HG03378 (cell line): Measurements from ENCODE around the gene GPHN.

Experiments used
- ATAC-seq: cut with Tn5 transposase; IDR thresholded peaks from one replicate; pipeline ENCODE4 v1.9.1; 2021; ENCODE audit warnings: mild to moderate bottlenecking, moderate library complexity; ENCODE audit not compliant: unreplicated experiment

Gene GPHN

GRCh38 chr14:66507722-66508546 lies at the start of gene GPHN:
Gene GPHN (plus strand): TSS chr14:66508147.
- ATAC-seq = peak; percentile 81

DNA sequence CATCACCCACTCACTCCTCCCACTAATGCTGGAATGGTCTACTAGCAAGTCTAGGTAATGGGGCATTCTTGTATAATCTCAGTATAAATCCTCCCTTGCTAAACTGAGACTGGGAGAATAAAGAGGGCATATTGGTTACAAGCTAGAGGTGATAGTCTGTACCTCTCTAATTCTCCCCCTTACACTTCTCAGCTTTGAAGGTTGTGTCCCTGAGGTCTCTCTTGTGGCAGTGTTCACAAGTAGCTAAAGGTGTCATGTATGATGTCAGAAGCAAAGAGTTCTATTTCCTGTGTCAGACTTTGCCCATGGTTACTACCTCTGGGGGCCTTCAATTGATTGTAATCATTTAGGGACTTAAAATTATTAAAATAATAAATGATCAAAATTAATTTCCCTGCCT lies 48.3 kb upstream of the GPHN start:
- no peak for ATAC-seq

DNA sequence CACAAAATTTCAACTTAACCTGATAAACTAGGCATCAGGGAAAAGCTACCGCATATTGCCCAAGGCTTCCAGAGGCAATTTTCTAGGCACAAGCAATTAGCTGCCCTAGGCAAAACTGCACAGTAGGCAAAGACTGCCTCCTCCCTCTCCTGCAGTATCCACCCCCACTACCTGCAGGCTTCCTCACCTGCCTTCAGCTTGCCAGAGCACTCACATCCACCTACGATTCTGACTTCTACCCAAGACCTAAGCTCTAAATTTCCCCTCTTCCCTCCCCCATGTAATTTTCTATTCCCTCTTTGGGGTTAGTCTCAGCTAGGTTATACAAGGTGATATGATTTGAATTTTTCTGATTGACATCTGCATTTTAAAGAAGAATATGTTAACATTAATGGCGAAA lies 43.7 kb upstream of the GPHN start:
- no peak for ATAC-seq

DNA sequence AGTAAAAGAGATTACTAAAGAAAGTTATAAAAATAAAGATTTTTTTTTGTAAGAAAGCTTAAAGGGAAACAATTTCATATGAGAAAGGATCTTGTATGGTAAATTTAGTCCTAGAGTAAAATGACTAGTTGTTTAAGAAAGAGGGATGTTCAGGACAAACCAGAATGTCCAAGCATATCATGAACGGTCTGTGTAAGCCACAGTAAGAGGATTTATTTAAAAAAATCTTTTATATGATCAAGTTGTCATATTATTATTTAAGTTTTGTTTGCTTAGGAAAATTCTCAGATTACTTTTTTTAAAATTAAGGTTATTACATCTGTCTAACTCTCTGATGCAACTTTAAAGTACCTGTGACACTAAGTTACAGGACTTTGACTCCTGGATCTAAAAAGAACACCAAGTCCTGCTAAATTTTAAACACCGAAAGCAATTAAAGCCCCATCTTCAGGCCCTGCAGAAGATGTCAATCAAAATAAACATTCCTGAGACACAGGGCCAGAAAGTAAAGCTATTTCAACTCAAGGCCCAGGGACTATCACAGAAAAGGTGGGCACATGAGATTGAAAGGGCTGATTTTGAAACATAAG lies 39.1 kb upstream of the GPHN start:
- ATAC-seq = no peak

- no peak for ATAC-seq
Measured at GRCh38 chr14:66471584-66471983, 36.4 kb upstream of the GPHN start.

- no peak for ATAC-seq
Measured at GRCh38 chr14:66472251-66472650, 35.7 kb upstream of the GPHN start.

DNA sequence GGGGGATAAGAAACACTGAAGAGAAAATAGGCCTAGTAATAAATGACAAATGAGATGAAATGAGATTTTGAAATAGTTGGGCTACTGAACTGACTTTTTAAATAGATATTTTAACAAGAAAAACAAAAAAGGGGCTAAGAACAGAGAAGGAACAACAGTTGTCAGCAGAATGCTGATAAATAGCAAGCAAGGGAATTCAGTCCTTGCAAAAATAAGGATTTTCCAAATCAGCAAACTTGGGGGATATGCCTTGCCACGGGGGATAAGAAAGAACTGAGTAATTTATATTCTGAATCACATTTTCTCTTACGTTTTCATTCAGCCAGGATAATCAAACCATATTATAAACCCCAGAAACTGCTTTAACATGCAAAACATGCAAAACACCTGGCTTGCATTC lies 34.7 kb upstream of the GPHN start:
- ATAC-seq = no peak

DNA sequence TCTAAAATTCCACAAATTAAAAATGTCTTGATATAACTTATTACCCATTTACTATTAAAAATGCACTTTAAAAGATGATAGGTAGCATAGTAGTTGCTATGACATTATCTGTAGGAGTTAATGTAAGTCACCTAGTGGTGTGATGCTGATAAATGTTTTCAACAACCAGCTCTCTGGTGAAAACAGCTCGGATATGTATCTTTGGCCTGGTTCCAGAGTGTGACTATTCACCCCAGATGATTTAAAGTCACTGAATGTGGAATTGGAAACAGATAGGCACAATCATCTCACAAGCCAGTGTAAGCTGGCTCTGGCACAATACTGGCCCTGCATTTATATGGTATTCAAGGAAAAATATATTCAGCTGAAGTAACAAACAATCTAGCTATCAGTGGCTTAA lies 31.0 kb upstream of the GPHN start:
- ATAC-seq = no peak

DNA sequence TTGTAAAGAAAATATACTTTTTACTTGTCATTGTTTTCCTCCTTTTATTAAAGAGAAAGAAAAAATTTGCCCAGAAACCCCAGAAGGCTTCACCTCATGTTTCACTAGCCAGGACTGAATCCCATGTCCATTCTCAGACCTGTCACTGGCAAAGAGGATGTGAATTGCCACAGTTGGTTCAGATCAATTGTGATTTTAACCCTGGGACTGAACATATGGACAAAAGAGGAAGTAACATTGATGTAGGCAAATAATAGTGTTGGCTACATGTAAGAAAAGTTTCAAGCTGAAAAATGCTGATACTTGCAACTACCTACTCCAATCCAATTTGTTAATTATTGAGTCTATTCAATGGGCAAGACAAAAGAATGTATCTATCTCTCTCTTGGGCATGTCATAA lies 30.4 kb upstream of the GPHN start:
- ATAC-seq = no peak

GRCh38 chr14:66482873-66483272 lies 25.1 kb upstream of the GPHN start:
- no peak for ATAC-seq

DNA sequence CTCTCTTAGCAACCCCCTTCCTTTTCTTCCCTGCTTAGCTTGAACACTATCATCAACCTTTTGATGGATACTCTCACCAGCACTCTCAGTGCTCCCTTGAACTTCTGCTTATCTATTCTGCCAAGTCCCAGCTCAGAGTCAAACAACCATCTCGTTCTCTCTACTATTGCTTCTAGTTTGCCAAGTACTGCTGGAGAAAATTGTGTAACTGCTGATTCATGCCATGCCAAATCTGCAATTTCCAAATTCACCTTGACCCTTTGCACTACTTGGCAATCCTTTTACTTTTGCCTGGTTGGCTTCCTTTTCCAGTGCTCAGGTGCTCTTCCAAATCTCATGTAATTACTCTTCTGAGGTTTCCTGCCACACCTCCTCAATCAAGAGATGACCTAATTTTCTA lies 24.6 kb upstream of the GPHN start:
- no peak for ATAC-seq

GRCh38 chr14:66485029-66485428 lies 22.9 kb upstream of the GPHN start:
- ATAC-seq = no peak

DNA sequence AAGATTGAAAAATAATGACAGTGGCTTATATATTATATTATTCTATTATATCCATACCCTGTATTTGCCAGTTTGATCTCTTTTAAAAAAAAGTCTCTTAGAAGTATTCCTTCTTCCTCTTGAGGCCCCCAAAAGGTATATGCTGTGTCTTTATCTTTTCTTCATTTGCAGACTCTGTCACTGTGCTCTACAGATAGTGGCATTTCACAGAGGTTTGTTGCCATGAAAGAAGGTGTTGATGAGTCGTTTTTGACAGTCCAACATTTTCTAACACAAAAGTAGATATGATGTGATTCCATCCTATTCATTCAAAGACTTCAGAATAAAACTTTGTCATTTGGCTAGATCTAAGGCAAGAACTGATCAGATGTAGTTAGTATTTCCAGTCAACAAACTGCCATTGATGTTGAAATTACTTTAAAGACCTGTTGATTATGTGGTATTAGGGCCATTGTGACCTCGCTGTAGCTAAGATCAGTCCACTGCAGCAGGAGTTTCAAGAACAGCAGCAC lies 22.0 kb upstream of the GPHN start, which contains the start of gene CCDC196:
Gene CCDC196, plus strand, starts transcription at position 462 of the 512 bp plus-strand sequence. CDS start 132 bp downstream, outside the sequence.
- ATAC-seq = no peak

DNA sequence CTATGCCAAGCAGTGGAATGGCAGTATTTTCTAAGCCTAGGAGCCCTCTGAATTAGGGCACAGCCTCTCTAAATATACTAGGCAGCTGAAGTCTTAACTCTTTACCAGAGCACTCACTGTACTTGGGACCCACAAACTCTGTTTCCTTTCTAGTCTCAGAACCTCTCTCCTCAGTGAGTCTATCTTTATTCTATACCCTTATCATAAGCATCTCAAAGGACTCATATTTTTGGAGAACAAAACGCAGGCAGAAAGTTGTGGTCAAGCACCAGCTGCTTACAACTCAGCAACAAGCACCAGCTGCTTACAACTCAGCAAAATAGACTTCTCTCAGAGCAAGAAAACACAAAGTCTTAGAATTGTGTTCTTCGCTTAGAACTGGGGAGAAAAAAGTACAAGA lies 20.8 kb upstream of the GPHN start:
- no peak for ATAC-seq

- ATAC-seq = no peak
Measured at GRCh38 chr14:66490143-66491111, 17.5 kb upstream of the GPHN start.

- no peak for ATAC-seq
Measured at GRCh38 chr14:66493750-66494149, 14.2 kb upstream of the GPHN start.

DNA sequence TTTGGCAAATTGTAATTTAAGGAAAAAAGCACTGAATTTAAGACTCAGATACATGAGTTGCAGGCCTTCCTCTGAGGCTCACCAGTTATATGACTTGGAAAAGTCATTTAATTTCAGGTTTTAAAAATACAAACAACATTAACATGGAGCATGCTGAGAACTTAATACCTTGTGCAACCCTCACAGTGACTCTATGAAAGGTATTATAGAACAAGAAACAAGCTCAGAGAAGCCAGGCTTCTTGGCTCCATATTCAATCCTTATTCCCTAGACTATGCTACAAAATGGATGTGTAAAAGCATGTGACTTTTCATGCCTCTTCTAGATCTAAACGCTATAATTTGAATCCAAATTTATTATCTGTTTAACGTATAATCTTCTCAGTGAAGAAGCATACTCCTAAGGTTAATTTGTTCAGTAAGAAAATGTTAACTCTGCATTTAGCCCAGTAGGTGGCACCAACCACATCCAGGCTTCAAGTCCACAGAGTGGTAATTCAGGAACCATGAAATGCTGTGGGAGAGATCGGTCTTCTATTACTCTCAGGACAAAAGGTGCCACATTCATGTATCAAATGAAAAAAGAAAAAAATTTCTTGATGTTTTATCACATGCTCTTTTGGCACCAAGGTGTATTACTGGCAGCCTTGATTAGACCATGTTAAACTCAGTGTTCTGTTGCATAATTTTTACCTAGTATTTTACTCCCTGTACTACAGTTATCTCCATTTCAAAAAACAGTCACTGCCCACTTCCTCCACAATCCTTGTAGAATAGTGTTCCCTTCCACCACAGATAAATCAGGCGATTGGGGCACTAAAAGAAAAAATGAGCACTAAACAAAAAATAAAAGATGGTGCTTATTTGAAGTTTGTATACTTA lies 12.5 kb upstream of the GPHN start:
- ATAC-seq = peak; percentile 83

DNA sequence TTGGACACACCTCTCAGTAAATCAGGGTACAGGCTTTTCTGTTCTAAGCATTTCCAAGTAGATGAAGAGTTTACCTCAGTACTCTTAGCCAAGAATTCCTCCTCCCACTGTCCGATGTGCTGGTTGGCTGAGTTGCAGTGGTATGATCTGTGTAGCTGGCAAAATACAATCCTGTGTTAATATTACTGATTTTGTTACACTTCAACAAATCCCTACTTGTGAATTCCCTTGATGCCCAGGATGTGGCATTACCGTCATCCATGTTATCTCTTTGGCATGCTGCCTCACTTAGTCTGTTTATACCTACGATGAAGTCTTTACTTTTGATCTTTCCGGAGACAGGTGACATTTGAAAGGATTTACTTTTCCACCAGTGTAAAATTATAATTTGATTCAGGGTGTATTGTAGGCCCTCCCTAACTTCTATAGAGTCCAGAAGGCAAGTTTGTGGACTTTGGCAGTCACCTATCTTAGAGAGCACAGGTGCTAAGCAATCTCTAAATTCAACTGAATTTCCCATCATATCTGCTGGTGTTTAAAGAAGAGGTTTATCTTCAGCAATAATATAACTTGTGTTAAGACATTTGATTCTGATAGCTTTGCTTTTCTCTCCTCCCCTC lies 11.6 kb upstream of the GPHN start:
- ATAC-seq = no peak

GRCh38 chr14:66496911-66497310 lies 11.0 kb upstream of the GPHN start:
- no peak for ATAC-seq

DNA sequence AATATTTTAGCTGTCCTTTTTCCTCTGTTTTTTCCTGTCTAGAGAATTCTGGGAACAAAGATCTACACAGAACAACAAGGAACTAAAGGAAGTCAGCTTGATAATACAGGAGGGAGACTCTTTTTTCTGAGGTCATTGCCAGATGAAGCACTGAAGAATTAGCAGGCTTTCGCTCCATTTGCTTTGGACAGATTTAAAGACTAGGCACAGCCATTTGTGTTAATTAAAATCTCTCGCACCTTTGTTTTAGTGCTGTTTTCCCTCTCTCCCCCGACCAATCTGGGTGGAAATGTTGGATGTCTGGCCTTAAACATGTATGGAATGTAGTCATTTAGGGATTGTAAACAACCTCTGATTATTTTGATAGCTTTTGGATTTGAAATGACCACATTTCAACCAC lies 9.6 kb upstream of the GPHN start:
- ATAC-seq = no peak
